ENCODE data around the gene MBNL2. TPM values are rescaled to one million over a fixed set of nuclear protein-coding genes. Genes with fewer than 3 reads are reported as not detected.

The MBNL2 gene
- total and polyA plus RNA-seq, 2 experiments from 2014 or later, result 0.55 to 3.2 TPM

DNA sequence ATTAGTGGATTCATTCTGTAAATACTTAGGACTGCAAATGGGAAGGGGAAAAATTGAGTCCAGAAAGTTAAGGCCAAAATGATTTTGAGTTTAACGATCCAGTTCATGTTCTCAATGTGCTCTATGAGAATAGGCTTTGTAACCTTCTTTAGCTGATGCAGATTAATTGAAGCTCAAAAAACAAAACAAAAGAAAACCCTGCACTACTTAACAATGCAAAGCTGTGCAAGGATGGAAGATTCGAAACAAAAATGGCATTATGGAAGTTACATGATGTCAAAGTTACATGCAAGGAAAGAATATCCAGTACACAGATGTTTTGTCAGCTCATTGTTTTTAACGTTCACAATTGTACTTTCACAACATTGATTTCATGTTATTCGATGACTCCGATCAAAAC is 132.7 kb downstream of the MBNL2 start:
- Mint-ChIP-seq H3K9me3 (peaks cover 9% of the 10 kb centered on the region; the same call in 2 of the 3 replicates), H3K27me3 (ENCODE audit: insufficient read depth, low read depth, poor library complexity) (peaks cover 2% of the 10 kb centered on the region), H3K36me3 (ENCODE audit: low read depth) (peaks cover 6% of the 10 kb centered on the region), H3K4me1 (peaks cover 11% of the 10 kb centered on the region), H3K27ac (no peak overlapping the region), H3K4me3 (no peak overlapping the region)
- no peak for DNase-seq (ENCODE audit: low spot score)
- TF ChIP-seq EZH2 (IDR thresholded peaks at IDR 0.05; ENCODE audit: low read depth, unreplicated experiment) (no peak), JUNB (IDR thresholded peaks at IDR 0.05; ENCODE audit: unreplicated experiment) (no peak)
- TF ChIP-seq, protein P1, sequence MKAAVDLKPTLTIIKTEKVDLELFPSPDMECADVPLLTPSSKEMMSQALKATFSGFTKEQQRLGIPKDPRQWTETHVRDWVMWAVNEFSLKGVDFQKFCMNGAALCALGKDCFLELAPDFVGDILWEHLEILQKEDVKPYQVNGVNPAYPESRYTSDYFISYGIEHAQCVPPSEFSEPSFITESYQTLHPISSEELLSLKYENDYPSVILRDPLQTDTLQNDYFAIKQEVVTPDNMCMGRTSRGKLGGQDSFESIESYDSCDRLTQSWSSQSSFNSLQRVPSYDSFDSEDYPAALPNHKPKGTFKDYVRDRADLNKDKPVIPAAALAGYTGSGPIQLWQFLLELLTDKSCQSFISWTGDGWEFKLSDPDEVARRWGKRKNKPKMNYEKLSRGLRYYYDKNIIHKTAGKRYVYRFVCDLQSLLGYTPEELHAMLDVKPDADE (IDR thresholded peaks at IDR 0.05), result no peak
- TF ChIP-seq, protein P2, sequence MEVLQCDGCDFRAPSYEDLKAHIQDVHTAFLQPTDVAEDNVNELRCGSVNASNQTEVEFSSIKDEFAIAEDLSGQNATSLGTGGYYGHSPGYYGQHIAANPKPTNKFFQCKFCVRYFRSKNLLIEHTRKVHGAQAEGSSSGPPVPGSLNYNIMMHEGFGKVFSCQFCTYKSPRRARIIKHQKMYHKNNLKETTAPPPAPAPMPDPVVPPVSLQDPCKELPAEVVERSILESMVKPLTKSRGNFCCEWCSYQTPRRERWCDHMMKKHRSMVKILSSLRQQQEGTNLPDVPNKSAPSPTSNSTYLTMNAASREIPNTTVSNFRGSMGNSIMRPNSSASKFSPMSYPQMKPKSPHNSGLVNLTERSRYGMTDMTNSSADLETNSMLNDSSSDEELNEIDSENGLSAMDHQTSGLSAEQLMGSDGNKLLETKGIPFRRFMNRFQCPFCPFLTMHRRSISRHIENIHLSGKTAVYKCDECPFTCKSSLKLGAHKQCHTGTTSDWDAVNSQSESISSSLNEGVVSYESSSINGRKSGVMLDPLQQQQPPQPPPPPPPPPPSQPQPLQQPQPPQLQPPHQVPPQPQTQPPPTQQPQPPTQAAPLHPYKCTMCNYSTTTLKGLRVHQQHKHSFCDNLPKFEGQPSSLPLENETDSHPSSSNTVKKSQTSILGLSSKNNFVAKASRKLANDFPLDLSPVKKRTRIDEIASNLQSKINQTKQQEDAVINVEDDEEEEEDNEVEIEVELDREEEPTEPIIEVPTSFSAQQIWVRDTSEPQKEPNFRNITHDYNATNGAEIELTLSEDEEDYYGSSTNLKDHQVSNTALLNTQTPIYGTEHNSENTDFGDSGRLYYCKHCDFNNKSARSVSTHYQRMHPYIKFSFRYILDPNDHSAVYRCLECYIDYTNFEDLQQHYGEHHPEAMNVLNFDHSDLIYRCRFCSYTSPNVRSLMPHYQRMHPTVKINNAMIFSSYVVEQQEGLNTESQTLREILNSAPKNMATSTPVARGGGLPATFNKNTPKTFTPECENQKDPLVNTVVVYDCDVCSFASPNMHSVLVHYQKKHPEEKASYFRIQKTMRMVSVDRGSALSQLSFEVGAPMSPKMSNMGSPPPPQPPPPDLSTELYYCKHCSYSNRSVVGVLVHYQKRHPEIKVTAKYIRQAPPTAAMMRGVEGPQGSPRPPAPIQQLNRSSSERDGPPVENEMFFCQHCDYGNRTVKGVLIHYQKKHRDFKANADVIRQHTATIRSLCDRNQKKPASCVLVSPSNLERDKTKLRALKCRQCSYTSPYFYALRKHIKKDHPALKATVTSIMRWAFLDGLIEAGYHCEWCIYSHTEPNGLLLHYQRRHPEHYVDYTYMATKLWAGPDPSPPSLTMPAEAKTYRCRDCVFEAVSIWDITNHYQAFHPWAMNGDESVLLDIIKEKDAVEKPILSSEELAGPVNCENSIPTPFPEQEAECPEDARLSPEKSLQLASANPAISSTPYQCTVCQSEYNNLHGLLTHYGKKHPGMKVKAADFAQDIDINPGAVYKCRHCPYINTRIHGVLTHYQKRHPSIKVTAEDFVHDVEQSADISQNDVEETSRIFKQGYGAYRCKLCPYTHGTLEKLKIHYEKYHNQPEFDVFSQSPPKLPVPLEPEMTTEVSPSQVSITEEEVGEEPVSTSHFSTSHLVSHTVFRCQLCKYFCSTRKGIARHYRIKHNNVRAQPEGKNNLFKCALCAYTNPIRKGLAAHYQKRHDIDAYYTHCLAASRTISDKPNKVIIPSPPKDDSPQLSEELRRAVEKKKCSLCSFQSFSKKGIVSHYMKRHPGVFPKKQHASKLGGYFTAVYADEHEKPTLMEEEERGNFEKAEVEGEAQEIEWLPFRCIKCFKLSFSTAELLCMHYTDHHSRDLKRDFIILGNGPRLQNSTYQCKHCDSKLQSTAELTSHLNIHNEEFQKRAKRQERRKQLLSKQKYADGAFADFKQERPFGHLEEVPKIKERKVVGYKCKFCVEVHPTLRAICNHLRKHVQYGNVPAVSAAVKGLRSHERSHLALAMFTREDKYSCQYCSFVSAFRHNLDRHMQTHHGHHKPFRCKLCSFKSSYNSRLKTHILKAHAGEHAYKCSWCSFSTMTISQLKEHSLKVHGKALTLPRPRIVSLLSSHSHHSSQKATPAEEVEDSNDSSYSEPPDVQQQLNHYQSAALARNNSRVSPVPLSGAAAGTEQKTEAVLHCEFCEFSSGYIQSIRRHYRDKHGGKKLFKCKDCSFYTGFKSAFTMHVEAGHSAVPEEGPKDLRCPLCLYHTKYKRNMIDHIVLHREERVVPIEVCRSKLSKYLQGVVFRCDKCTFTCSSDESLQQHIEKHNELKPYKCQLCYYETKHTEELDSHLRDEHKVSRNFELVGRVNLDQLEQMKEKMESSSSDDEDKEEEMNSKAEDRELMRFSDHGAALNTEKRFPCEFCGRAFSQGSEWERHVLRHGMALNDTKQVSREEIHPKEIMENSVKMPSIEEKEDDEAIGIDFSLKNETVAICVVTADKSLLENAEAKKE (CRISPR knock-in tag; IDR thresholded peaks at IDR 0.05), result no peak
- 0 out of 2 replicates have a peak, but pooled peaks cover 7% of the 10 kb centered on the region for H3K9me2 ChIP-seq (ENCODE audit: insufficient read depth)
- no peaks in the 10 kb centered on the region; the same call in 1 of the 2 replicates for H3K36me3 ChIP-seq (ENCODE audit: insufficient read depth)
- no peak overlapping the region for H3K27ac ChIP-seq (ENCODE audit: low read depth)
- H3K4me1 ChIP-seq (ENCODE audit: insufficient read depth), result 0 out of 2 replicates have a peak, but pooled peaks cover 6% of the 10 kb centered on the region
- H3K27me3 ChIP-seq (ENCODE audit: insufficient read depth), result no peaks in the 10 kb centered on the region
- no peaks in the 10 kb centered on the region for H3K79me2 ChIP-seq (replicated peaks; ENCODE audit: insufficient read depth)
- no peaks in the 10 kb centered on the region for H3F3A ChIP-seq (replicated peaks; ENCODE audit: low read depth)
- no peak overlapping the region for H3K4me2 ChIP-seq
- no peaks in the 10 kb centered on the region for H4K20me1 ChIP-seq (replicated peaks; ENCODE audit: insufficient read depth)
- no peak for ATAC-seq
- no peak overlapping the region for H2AFZ ChIP-seq
- H3K4me3 ChIP-seq, result no peak overlapping the region

DNA sequence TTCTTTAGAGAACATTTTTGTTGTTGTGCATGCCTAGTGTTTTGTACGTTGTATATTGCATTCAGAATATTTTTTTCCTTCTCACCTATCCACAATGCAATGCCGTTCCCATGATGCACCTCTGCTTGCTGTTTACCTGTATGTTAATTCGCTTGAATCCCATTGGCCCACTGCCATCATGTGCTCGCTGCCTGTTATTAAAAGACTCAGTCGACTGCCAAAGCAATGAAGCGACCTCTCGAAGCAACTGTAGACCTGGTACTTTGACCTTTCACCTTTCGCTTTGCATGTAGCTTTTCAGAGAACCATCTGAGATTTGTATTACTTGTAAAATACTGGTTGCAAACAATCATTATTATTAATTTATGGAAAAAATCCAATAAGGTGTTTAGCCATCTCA is 134.5 kb downstream of the MBNL2 start:
- H3K9me2 ChIP-seq (ENCODE audit: insufficient read depth), result no peaks in the 10 kb centered on the region
- H4K20me1 ChIP-seq (replicated peaks; ENCODE audit: insufficient read depth), result no peaks in the 10 kb centered on the region
- no peak overlapping the region for H3K4me2 ChIP-seq
- no peak overlapping the region for H3K4me3 ChIP-seq
- no peaks in the 10 kb centered on the region for H3K9me3 Mint-ChIP-seq
- H3K79me2 ChIP-seq (replicated peaks; ENCODE audit: insufficient read depth), result no peaks in the 10 kb centered on the region
- H3K36me3 ChIP-seq (ENCODE audit: insufficient read depth), result no peaks in the 10 kb centered on the region
- peaks cover 11% of the 10 kb centered on the region for H3K4me1 Mint-ChIP-seq
- no peaks in the 10 kb centered on the region for H3F3A ChIP-seq (replicated peaks; ENCODE audit: low read depth)
- H3K27me3 Mint-ChIP-seq (ENCODE audit: insufficient read depth, low read depth, poor library complexity), result peaks cover 2% of the 10 kb centered on the region
- H3K36me3 Mint-ChIP-seq (ENCODE audit: low read depth), result no peaks in the 10 kb centered on the region
- no peak overlapping the region for H3K27ac Mint-ChIP-seq
- no peak for ATAC-seq
- DNase-seq (ENCODE audit: low spot score), result no peak
- H3K4me3 Mint-ChIP-seq, result no peak overlapping the region
- H2AFZ ChIP-seq, result no peak overlapping the region
- no peak overlapping the region for H3K27ac ChIP-seq (ENCODE audit: low read depth)
- no peaks in the 10 kb centered on the region for H3K27me3 ChIP-seq (ENCODE audit: insufficient read depth)
- 0 out of 2 replicates have a peak, but pooled peaks cover 6% of the 10 kb centered on the region for H3K4me1 ChIP-seq (ENCODE audit: insufficient read depth)
- TF ChIP-seq CREB1 (CRISPR knock-in tag; IDR thresholded peaks at IDR 0.05; ENCODE audit: low read depth) (no peak), ZNF114 (CRISPR knock-in tag; IDR thresholded peaks at IDR 0.05) (no peak), NANOG (IDR thresholded peaks at IDR 0.05; ENCODE audit: borderline replicate concordance) (no peak), POLR2AphosphoS5 (IDR thresholded peaks at IDR 0.05; ENCODE audit: low read depth) (no peak), EZH2 (IDR thresholded peaks at IDR 0.05; ENCODE audit: low read depth, unreplicated experiment) (no peak)
- TF ChIP-seq, protein P3, sequence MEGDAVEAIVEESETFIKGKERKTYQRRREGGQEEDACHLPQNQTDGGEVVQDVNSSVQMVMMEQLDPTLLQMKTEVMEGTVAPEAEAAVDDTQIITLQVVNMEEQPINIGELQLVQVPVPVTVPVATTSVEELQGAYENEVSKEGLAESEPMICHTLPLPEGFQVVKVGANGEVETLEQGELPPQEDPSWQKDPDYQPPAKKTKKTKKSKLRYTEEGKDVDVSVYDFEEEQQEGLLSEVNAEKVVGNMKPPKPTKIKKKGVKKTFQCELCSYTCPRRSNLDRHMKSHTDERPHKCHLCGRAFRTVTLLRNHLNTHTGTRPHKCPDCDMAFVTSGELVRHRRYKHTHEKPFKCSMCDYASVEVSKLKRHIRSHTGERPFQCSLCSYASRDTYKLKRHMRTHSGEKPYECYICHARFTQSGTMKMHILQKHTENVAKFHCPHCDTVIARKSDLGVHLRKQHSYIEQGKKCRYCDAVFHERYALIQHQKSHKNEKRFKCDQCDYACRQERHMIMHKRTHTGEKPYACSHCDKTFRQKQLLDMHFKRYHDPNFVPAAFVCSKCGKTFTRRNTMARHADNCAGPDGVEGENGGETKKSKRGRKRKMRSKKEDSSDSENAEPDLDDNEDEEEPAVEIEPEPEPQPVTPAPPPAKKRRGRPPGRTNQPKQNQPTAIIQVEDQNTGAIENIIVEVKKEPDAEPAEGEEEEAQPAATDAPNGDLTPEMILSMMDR (conservative IDR thresholded peaks at IDR 0.05; ENCODE audit: low read depth in 2 of 2), result no peak
